ENCODE data around the gene SKA2. TPM values are rescaled to one million over a fixed set of nuclear protein-coding genes. Genes with fewer than 3 reads are reported as not detected.
"Not testable (repeated sequence)": the region's sequence is repeated elsewhere in the genome, so short reads cannot be mapped to it uniquely, and the experiment has no call there.

The SKA2 gene
- total and polyA plus RNA-seq, 2 experiments from 2014 or later: 39.9 to 44.4 TPM

DNA sequence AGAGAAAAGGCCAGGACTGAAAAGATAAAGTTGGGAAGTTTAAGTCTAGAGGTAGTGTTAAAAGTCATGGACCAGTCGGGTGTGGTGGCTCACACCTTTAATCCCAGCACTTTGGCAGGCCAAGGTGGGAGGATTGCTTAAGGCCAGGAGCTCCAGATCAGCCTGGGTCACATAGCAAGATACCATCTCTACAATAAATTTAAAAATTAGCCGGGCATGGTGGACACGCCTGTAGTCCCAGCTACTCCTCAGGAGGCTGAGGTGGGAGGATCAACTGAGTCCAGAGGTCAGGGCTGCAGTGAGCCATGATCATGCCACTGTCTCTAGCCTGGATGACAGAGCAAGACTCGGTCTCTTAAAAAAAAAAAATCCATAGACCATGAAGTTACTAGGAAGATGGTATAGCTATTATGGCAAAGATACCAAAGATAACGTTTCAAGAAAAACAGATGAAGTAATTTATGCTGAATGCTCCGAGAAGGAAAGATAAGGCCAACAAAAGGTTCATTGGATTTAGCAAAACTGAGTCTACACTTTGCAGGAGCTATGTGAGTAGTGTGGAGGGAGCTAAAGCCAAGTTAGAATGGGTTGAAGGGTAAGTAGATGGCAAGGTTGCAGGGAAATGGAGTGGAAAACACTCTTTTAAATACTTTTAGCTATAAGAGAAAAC lies 60.0 kb downstream of the SKA2 start:
- WGBS, 2 experiments (ENCODE audit: low coverage in 1 of 2, low lambda C conversion rate in 2 of 2, missing lambda C conversion rate in 2 of 2): 96 to 98% methylated on average over 6 of the region's 6 CpGs
- in situ Hi-C loops (cut with MboI): no loop called here
- Histone ChIP-seq H3K36me3 (ENCODE audit: low read depth) (peaks cover 4% of the 10 kb centered on the region; the same call in 1 of the 2 replicates), H3K9me2 (ENCODE audit: insufficient read depth) (no peaks in the 10 kb centered on the region), H3K4me3 (no peak overlapping the region; the same call in 1 of the 2 replicates), H3K27me3 (replicated peaks; ENCODE audit: insufficient read depth) (no peaks in the 10 kb centered on the region), H2AFZ (no peak overlapping the region), H3K4me2 (ENCODE audit: unreplicated experiment) (peak overlapping the region; percentile 66), H3K27ac (peak overlapping the region; percentile 75), H3K9me3 (ENCODE audit: low read depth) (no peaks in the 10 kb centered on the region), H3F3A (ENCODE audit: insufficient read depth) (peaks cover 16% of the 10 kb centered on the region), H4K20me1 (ENCODE audit: insufficient read depth) (no peaks in the 10 kb centered on the region), H3K4me1 (ENCODE audit: insufficient read depth) (peaks cover 18% of the 10 kb centered on the region), H3K9ac (peak overlapping the region; percentile 60), H3K79me2 (ENCODE audit: insufficient read depth) (peaks cover 65% of the 10 kb centered on the region)
- no peak for DNase-seq
- TF ChIP-seq EZH2phosphoT487 (IDR thresholded peaks at IDR 0.05; ENCODE audit: insufficient read depth, low read depth): no peak

- Histone ChIP-seq H3K36me3 (ENCODE audit: low read depth) (peaks cover 9% of the 10 kb centered on the region; the same call in 1 of the 2 replicates), H4K20me1 (ENCODE audit: insufficient read depth) (no peaks in the 10 kb centered on the region), H3K9me2 (ENCODE audit: insufficient read depth) (no peaks in the 10 kb centered on the region), H2AFZ (0 out of 2 replicates have a peak overlapping the region, but pooled peaks have one; percentile 26), H3K4me2 (ENCODE audit: unreplicated experiment) (peak overlapping the region; percentile 66), H3K27ac (peak overlapping the region; percentile 78), H3K4me1 (ENCODE audit: insufficient read depth) (peaks cover 18% of the 10 kb centered on the region), H3K79me2 (ENCODE audit: insufficient read depth) (peaks cover 57% of the 10 kb centered on the region), H3F3A (ENCODE audit: insufficient read depth) (peaks cover 16% of the 10 kb centered on the region), H3K4me3 (peak overlapping the region; percentile 9; the same call in 1 of the 2 replicates), H3K9me3 (ENCODE audit: low read depth) (no peaks in the 10 kb centered on the region), H3K27me3 (replicated peaks; ENCODE audit: insufficient read depth) (no peaks in the 10 kb centered on the region), H3K9ac (peak overlapping the region; percentile 60)
- TF ChIP-seq EZH2 (IDR thresholded peaks at IDR 0.05; ENCODE audit: insufficient read depth, poor library complexity, severe bottlenecking) (no peak), EZH2phosphoT487 (IDR thresholded peaks at IDR 0.05; ENCODE audit: insufficient read depth, low read depth) (no peak)
- DNase-seq: peak; percentile 89
- WGBS, 2 experiments (ENCODE audit: low coverage in 1 of 2, low lambda C conversion rate in 2 of 2, missing lambda C conversion rate in 2 of 2): 1 to 3% methylated on average over 8 of the region's 8 CpGs
- in situ Hi-C loops (cut with MboI): no loop called here
Measured at GRCh38 chr17:59093702-59094231, 61.2 kb downstream of the SKA2 start.

- H3K27me3 ChIP-seq (replicated peaks; ENCODE audit: insufficient read depth): no peaks in the 10 kb centered on the region
- H2AFZ ChIP-seq: 0 out of 2 replicates have a peak overlapping the region, but pooled peaks have one; percentile 26
- peak overlapping the region; percentile 39 for H3K4me2 ChIP-seq (ENCODE audit: unreplicated experiment)
- peaks cover 10% of the 10 kb centered on the region for H3K36me3 ChIP-seq (ENCODE audit: low read depth)
- WGBS, 2 experiments (ENCODE audit: low coverage in 1 of 2, low lambda C conversion rate in 2 of 2, missing lambda C conversion rate in 2 of 2): 71 to 73% methylated on average over 4 of the region's 4 CpGs
- peak overlapping the region; percentile 78 for H3K27ac ChIP-seq
- 0 out of 2 replicates have a peak overlapping the region, but pooled peaks have one; percentile 9 for H3K4me3 ChIP-seq
- no peaks in the 10 kb centered on the region for H4K20me1 ChIP-seq (ENCODE audit: insufficient read depth)
- DNase-seq: no peak
- H3K9me2 ChIP-seq (ENCODE audit: insufficient read depth): no peaks in the 10 kb centered on the region
- H3K9ac ChIP-seq: peak overlapping the region; percentile 52
- TF ChIP-seq EZH2 (IDR thresholded peaks at IDR 0.05; ENCODE audit: insufficient read depth, poor library complexity, severe bottlenecking) (no peak), EZH2phosphoT487 (IDR thresholded peaks at IDR 0.05; ENCODE audit: insufficient read depth, low read depth) (no peak)
- H3K4me1 ChIP-seq (ENCODE audit: insufficient read depth): peaks cover 18% of the 10 kb centered on the region
- H3F3A ChIP-seq (ENCODE audit: insufficient read depth): peaks cover 16% of the 10 kb centered on the region
- no peaks in the 10 kb centered on the region for H3K9me3 ChIP-seq (ENCODE audit: low read depth)
- peaks cover 52% of the 10 kb centered on the region for H3K79me2 ChIP-seq (ENCODE audit: insufficient read depth)
- in situ Hi-C loops (cut with MboI): no loop called here
Measured at GRCh38 chr17:59093145-59093701, 61.8 kb downstream of the SKA2 start.

- H3K27me3 ChIP-seq (replicated peaks; ENCODE audit: insufficient read depth); H3K9me2 ChIP-seq (ENCODE audit: insufficient read depth); H3K9ac ChIP-seq; H3K4me3 ChIP-seq; DNase-seq; in situ Hi-C loops (cut with MboI); H2AFZ ChIP-seq; H3K9me3 ChIP-seq (ENCODE audit: low read depth); H3K4me2 ChIP-seq (ENCODE audit: unreplicated experiment); H3K27ac ChIP-seq; H4K20me1 ChIP-seq (ENCODE audit: insufficient read depth): not testable (repeated sequence)
- peaks cover 27% of the 10 kb centered on the region for H3K79me2 ChIP-seq (ENCODE audit: insufficient read depth)
- peaks cover 18% of the 10 kb centered on the region for H3K4me1 ChIP-seq (ENCODE audit: insufficient read depth)
- H3F3A ChIP-seq (ENCODE audit: insufficient read depth): peaks cover 16% of the 10 kb centered on the region
- H3K36me3 ChIP-seq (ENCODE audit: low read depth): peaks cover 12% of the 10 kb centered on the region
- WGBS, 2 experiments (ENCODE audit: low coverage in 1 of 2, low lambda C conversion rate in 2 of 2, missing lambda C conversion rate in 2 of 2): 97 to 98% methylated on average over 12 of the region's 12 CpGs
Measured at GRCh38 chr17:59090593-59090992, 64.4 kb downstream of the SKA2 start.

All from GM23248 (cell line).